GM18951 (cell line): ENCODE measurements around the gene ENOX1.

Experiments used
- POLR2A ChIP-seq: IDR thresholded peaks from 4 replicates; pipeline ENCODE4 v1.6.1; 2011; ENCODE audit warnings: mild to moderate bottlenecking; ENCODE audit not compliant: insufficient read length, insufficient read depth; ENCODE audit errors: extremely low read depth
- in situ Hi-C: fragments of 300-500 bp; cut with MboI; formaldehyde crosslinking; loops from one replicate; pipeline ENCODE4 v1.12.0; 2022; ENCODE audit warnings: low sequenced_read_pairs, mixed read lengths, inconsistent platforms; ENCODE audit not compliant: unreplicated experiment

The ENOX1 gene

GRCh38 chr13:43664700-43665191, 122.0 kb downstream of the ENOX1 start:
- no peak for TF ChIP-seq POLR2A
- in situ Hi-C loops: no loop called here

- TF ChIP-seq POLR2A: no peak
- in situ Hi-C loops: no loop called here
Observed at GRCh38 chr13:43663474-43664090, 123.2 kb downstream of the ENOX1 start.

GRCh38 chr13:43662976-43663375, 123.8 kb downstream of the ENOX1 start:
- in situ Hi-C loops: no loop called here
- no peak for TF ChIP-seq POLR2A

GRCh38 chr13:43661161-43661830, 125.5 kb downstream of the ENOX1 start:
- in situ Hi-C loops: no loop called here
- TF ChIP-seq POLR2A: no peak

GRCh38 chr13:43657485-43657884, 129.3 kb downstream of the ENOX1 start:
- no peak for TF ChIP-seq POLR2A
- in situ Hi-C loops: no loop called here

GRCh38 chr13:43653980-43654379, 132.8 kb downstream of the ENOX1 start:
- in situ Hi-C loops: no loop called here
- no peak for TF ChIP-seq POLR2A

- in situ Hi-C loops: no loop called here
- TF ChIP-seq POLR2A: no peak
Observed at GRCh38 chr13:43653395-43653794, 133.4 kb downstream of the ENOX1 start.

- no peak for TF ChIP-seq POLR2A
- in situ Hi-C loops: no loop called here
Observed at GRCh38 chr13:43652760-43653159, 134.0 kb downstream of the ENOX1 start.

GRCh38 chr13:43650882-43651281, 135.9 kb downstream of the ENOX1 start:
- TF ChIP-seq POLR2A: no peak
- in situ Hi-C loops: no loop called here

- in situ Hi-C loops: no loop called here
- TF ChIP-seq POLR2A: no peak
Observed at GRCh38 chr13:43648733-43649132, 138.0 kb downstream of the ENOX1 start.

GRCh38 chr13:43647471-43647870, 139.3 kb downstream of the ENOX1 start:
- no peak for TF ChIP-seq POLR2A
- in situ Hi-C loops: no loop called here

GRCh38 chr13:43640476-43640875, 146.3 kb downstream of the ENOX1 start:
- no peak for TF ChIP-seq POLR2A
- in situ Hi-C loops: no loop called here

GRCh38 chr13:43631106-43631505, 155.7 kb downstream of the ENOX1 start:
- TF ChIP-seq POLR2A: no peak
- in situ Hi-C loops: no loop called here

GRCh38 chr13:43629691-43630480, 156.9 kb downstream of the ENOX1 start:
- in situ Hi-C loops: no loop called here
- TF ChIP-seq POLR2A: no peak

GRCh38 chr13:43626994-43627393, 159.8 kb downstream of the ENOX1 start:
- no peak for TF ChIP-seq POLR2A
- in situ Hi-C loops: no loop called here
